ENCODE results near the gene DYNC1I1.

DYNC1I1 gene

GRCh38 chr7:95794917-95795515, 22.7 kb downstream of the DYNC1I1 start:
- FAIRE-seq, result no peak

DNA sequence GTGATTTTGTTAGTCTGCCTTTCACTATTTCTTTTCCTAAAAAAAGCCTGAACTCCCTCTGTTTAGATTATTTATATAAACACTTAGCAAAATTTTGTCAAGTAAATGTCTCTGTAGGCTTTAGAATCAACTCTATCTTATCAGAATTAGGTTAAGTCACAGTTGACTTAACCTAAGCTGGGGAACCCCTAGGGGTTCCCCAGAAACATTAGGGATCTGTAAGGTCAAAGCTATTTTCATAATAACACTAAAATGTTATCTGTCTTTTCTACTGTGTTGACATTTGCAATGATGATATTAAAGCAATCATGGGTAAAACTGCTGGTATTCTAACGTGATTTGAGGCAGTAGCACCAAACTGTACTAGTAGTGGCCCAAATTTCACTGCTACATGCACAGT, 24.3 kb downstream of the DYNC1I1 start:
- no peak for FAIRE-seq

DNA sequence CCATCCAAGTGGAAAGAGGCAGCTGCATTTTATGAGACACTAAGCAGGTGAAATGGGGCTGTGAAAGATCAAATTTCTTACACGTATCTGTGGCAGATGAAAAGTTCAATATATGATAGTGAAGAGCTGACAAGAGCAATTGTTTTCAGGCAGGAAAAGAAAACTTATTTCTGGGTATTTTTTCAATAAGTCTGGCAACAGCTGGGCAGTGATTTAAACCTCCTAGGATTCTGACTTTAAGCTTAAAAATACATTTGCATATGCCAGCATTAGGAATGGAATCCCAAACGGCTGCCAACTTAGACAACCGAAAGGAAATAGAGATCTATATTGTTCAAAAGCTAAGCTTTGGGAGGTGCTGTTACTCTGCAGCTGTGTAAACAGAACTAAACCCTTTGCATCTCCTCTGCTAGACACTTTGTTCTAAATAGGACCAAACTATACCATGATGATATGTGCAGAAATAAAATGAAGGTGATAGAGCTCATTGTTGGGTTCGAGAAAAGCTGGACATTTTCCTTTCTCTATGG, 26.1 kb downstream of the DYNC1I1 start:
- FAIRE-seq, result no peak

- no peak for FAIRE-seq
Observed at GRCh38 chr7:95800787-95801186, 28.4 kb downstream of the DYNC1I1 start.

GRCh38 chr7:95802270-95802669, 29.9 kb downstream of the DYNC1I1 start:
- no peak for FAIRE-seq

GRCh38 chr7:95804052-95804451, 31.7 kb downstream of the DYNC1I1 start:
- FAIRE-seq, result no peak

- FAIRE-seq, result no peak
Observed at GRCh38 chr7:95805909-95806308, 33.6 kb downstream of the DYNC1I1 start.

GRCh38 chr7:95808396-95808795, 36.0 kb downstream of the DYNC1I1 start:
- no peak for FAIRE-seq

- no peak for FAIRE-seq
Observed at GRCh38 chr7:95811846-95812445, 39.6 kb downstream of the DYNC1I1 start.

- FAIRE-seq, result no peak
Observed at GRCh38 chr7:95814721-95815120, 42.4 kb downstream of the DYNC1I1 start.

GRCh38 chr7:95817866-95818640, 45.7 kb downstream of the DYNC1I1 start:
- no peak for FAIRE-seq

- no peak for FAIRE-seq
Observed at GRCh38 chr7:95820778-95821177, 48.4 kb downstream of the DYNC1I1 start.

- no peak for FAIRE-seq
Observed at GRCh38 chr7:95822717-95823116, 50.4 kb downstream of the DYNC1I1 start.

DNA sequence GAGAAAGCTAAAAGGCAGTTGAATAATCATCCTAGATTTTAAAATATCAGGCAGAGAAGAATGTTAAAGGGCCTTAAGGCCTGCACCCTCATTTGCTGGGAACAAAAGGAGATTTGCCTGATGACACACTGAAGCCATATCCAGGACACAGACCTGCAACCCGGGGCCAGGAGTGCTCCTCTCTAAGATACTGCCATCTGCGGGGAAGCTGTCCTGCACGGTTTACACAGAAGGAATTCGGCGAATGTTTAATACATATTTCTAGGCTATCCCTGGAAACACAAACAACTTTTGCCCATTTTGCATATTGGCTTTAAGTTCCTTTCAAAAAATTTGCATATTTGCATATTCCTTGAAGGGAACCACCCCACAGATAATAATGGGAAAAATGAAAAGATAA, 52.3 kb downstream of the DYNC1I1 start:
- FAIRE-seq, result no peak

GRCh38 chr7:95828824-95829790, 56.8 kb downstream of the DYNC1I1 start:
- FAIRE-seq, result no peak

GRCh38 chr7:95840953-95841950, 68.9 kb downstream of the DYNC1I1 start:
- FAIRE-seq, result no peak

DNA sequence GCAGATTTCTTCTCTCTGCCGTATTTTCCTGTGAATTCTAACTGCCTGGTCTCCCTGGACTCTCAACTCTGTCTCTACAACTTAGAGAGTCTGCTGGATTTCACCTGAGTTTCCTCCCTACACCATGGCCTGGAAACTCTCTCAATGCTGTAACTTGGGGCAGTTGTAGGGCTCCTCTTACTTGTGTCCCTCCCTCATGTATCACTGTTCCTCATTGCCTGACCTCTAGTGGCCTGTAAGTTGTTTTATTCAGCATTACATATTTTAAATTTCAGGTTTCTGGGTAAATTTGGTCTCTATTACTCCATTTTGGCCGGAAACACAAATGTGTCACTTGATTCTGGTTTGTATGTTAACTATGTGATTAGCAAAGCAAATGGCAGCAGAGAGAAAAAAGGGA, 70.9 kb downstream of the DYNC1I1 start:
- no peak for FAIRE-seq

GRCh38 chr7:95845007-95845406, 72.7 kb downstream of the DYNC1I1 start:
- no peak for FAIRE-seq

DNA sequence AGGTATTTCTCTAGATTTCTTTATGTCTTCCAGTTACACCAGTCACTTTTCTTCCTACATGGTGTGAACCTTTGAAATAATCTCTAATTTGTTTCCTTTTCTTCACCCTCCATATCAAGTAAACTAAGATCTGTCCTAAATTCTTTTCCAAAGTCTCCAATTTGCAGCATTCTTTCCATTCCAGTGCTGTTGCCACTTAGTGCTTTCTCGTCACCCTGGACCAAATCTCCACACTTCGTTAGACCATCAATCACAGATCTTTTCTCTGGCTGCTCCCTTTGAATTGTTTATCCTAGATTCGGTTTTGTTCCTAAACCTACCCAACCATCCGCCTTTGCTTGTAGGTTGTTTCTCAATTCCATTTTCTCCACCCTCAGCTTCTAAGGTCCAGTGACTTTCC, 74.7 kb downstream of the DYNC1I1 start:
- FAIRE-seq, result no peak

DNA sequence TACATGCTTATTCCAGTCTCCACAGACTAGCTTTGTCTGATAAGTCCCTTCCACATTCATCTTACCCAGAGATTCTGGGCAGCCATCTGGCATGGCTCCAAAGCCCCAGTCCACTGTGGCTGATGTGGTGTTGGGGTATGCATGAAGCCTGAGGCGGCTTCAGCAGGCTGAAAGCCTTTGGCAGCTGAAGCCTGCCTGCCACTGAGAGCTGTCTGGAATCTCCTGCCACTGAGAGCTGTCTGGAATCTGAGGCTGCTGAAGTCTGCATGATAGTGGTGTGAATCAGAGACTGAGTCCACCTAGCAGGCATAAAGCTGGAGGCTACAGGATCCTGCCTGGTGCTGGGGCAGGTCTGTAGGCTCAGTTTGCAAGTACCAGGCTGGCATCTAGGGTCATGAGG, 87.1 kb downstream of the DYNC1I1 start:
- no peak for FAIRE-seq

GRCh38 chr7:95861041-95861440, 88.7 kb downstream of the DYNC1I1 start:
- FAIRE-seq, result no peak

Data from endometrium (tissue), 2 donors.